Activated B cell treated with CpG ODN at 0.5 μM for 24 hours (primary cell): ENCODE data around the gene USP20. TPM values are rescaled to one million over a fixed set of nuclear protein-coding genes. Genes with fewer than 3 reads are reported as not detected.

Source experiments
- ATAC-seq: fragments of 200-7000 bp; cut with Tn5 transposase; one replicate; pipeline ENCODE4 v1.10.0; 2021; ENCODE audit warnings: low read depth, mild to moderate bottlenecking, moderate library complexity
- CTCF ChIA-PET: fragments of 350-600 bp; sonication (Branson Sonifier 250); formaldehyde crosslinking; loops from one replicate; lab custom pipeline; 2021; ENCODE audit warnings: antibody characterized with exemption; lab: Charles Lee
- POLR2A ChIA-PET: fragments of 350-600 bp; sonication (Branson Sonifier 250); formaldehyde crosslinking; loops from one replicate; lab custom pipeline; 2021; ENCODE audit warnings: antibody characterized with exemption; lab: Charles Lee
- DNase-seq: peaks from one replicate; pipeline ENCODE4 v3.0.0; 2022
- H3K27ac Mint-ChIP-seq: one replicate; pipeline ENCODE4 v1.8.0; 2020; ENCODE audit warnings: mixed read lengths
- H3K27me3 Mint-ChIP-seq: one replicate; pipeline ENCODE4 v1.8.0; 2021; ENCODE audit warnings: mixed read lengths
- H3K36me3 Mint-ChIP-seq: one replicate; pipeline ENCODE4 v1.8.0; 2021; ENCODE audit warnings: low read depth, mixed read lengths
- H3K4me1 Mint-ChIP-seq: one replicate; pipeline ENCODE4 v1.8.0; 2021; ENCODE audit warnings: mixed read lengths
- H3K4me3 Mint-ChIP-seq: one replicate; pipeline ENCODE4 v1.8.0; 2020; ENCODE audit warnings: mild to moderate bottlenecking, mixed read lengths
- H3K9me3 Mint-ChIP-seq: one replicate; pipeline ENCODE4 v1.8.0; 2020; ENCODE audit warnings: mixed read lengths
- CTCF ChIP-seq: fragments of 200-600 bp; IDR thresholded peaks from one replicate; pipeline ENCODE4 v1.8.0; 2022; ENCODE audit warnings: antibody characterized with exemption, mild to moderate bottlenecking
- intact Hi-C: fragments of 100-400 bp; cut with micrococcal nuclease; formaldehyde crosslinking; loops from one replicate; pipeline ENCODE4 v1.15.1; 2024
- total RNA-seq: library from RNA; stranded (reverse); gene quantifications from 2 replicates; pipeline ENCODE4 v1.2.3, GENCODE V29; 2022

Gene USP20
- total RNA-seq, 1 donor from 2014 or later: 31.6 TPM

- no peak overlapping the region for H3K4me3 Mint-ChIP-seq
- ChIA-PET POLR2A (no interaction called here), CTCF (no interaction called here)
- ATAC-seq (no peak), DNase-seq (no peak)
- intact Hi-C loops: no loop called here
- no peak overlapping the region for H3K27ac Mint-ChIP-seq
- no peak for TF ChIP-seq CTCF
- H3K4me1 Mint-ChIP-seq: no peaks in the 10 kb centered on the region
- peaks cover 74% of the 10 kb centered on the region for H3K36me3 Mint-ChIP-seq
- H3K9me3 Mint-ChIP-seq: no peaks in the 10 kb centered on the region
- no peaks in the 10 kb centered on the region for H3K27me3 Mint-ChIP-seq
Measured at GRCh38 chr9:129857207-129857606, 21.9 kb downstream of the USP20 start.

GRCh38 chr9:129858167-129858962 lies 23.1 kb downstream of the USP20 start:
- ChIA-PET CTCF (no interaction called here), POLR2A (no interaction called here)
- no peak for TF ChIP-seq CTCF
- Mint-ChIP-seq H3K4me3 (no peak overlapping the region), H3K9me3 (no peaks in the 10 kb centered on the region), H3K36me3 (peaks cover 68% of the 10 kb centered on the region), H3K27ac (no peak overlapping the region), H3K4me1 (peaks cover 2% of the 10 kb centered on the region), H3K27me3 (no peaks in the 10 kb centered on the region)
- intact Hi-C loops: no loop called here
- DNase-seq (no peak), ATAC-seq (no peak)

- intact Hi-C loops: no loop called here
Measured at GRCh38 chr9:129860653-129861446, 25.6 kb downstream of the USP20 start.

GRCh38 chr9:129861447-129861827 lies 26.2 kb downstream of the USP20 start:
- Mint-ChIP-seq H3K4me3 (no peak overlapping the region), H3K4me1 (peaks cover 8% of the 10 kb centered on the region), H3K27me3 (no peaks in the 10 kb centered on the region), H3K36me3 (peaks cover 56% of the 10 kb centered on the region), H3K9me3 (no peaks in the 10 kb centered on the region), H3K27ac (peak overlapping the region; percentile 18)
- CTCF ChIA-PET: no interaction called here
- no peak for TF ChIP-seq CTCF
- no peak for DNase-seq
- ATAC-seq: no peak
- intact Hi-C loops: no loop called here
- POLR2A ChIA-PET: interaction anchor here (0.5 kb wide), 1 partner anchor 59 kb away, joined by 5 read pairs; no protein-coding TSS in a partner anchor

More at GRCh38 chr9:129860653-129861446, 25.6 kb downstream of the USP20 start:
- ATAC-seq (no peak), DNase-seq (no peak)
- no peak overlapping the region for H3K27ac Mint-ChIP-seq
- H3K9me3 Mint-ChIP-seq: no peaks in the 10 kb centered on the region
- H3K27me3 Mint-ChIP-seq: no peaks in the 10 kb centered on the region
- H3K4me1 Mint-ChIP-seq: peaks cover 6% of the 10 kb centered on the region
- ChIA-PET CTCF (interaction anchor here (0.9 kb wide), 1 partner anchor 24 kb away, joined by 6 read pairs; no protein-coding TSS in a partner anchor), POLR2A (interaction anchor here (0.5 kb wide), 1 partner anchor 58 kb away, joined by 5 read pairs; no protein-coding TSS in a partner anchor)
- peaks cover 59% of the 10 kb centered on the region for H3K36me3 Mint-ChIP-seq
- H3K4me3 Mint-ChIP-seq: no peak overlapping the region
- TF ChIP-seq CTCF: no peak
